GM21717 (cell line): ENCODE data around the gene FOXJ2.
"Not testable (repeated sequence)": the region's sequence is repeated elsewhere in the genome, so short reads cannot be mapped to it uniquely, and the experiment has no call there.

Experiments used
- ATAC-seq: cut with Tn5 transposase; IDR thresholded peaks from one replicate; pipeline ENCODE4 v1.9.1; 2021; ENCODE audit warnings: mild to moderate bottlenecking, moderate library complexity; ENCODE audit not compliant: unreplicated experiment

Gene FOXJ2

GRCh38 chr12:8028267-8028666 lies 4.2 kb upstream of the FOXJ2 start:
- no peak for ATAC-seq

GRCh38 chr12:8030189-8030588 lies 2.3 kb upstream of the FOXJ2 start:
- no peak for ATAC-seq

DNA sequence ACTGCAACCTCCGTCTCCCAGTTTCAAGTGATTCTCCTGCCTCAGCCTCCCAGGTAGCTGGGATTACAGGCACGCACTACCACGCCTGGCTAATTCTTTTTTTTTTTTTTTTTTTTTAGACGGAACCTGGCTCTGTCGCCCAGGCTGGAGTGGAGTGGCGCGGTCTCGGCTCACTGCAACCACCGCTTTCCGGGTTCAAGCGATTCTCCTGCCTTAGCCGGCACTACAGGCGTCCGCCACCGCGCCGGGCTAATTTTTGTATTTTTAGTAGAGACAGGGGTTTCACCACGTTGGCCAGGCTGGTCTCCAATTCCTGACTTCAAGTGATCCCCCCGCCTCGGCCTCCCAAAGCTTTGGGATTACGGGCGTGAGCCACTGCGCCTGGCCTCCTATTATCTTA lies 1.5 kb upstream of the FOXJ2 start:
- not testable (repeated sequence) for ATAC-seq

GRCh38 chr12:8031872-8032241 lies 659 bp upstream of the FOXJ2 start:
- no peak for ATAC-seq

- ATAC-seq = peak; percentile 42
Observed at GRCh38 chr12:8033153-8034044, 883 bp downstream of the FOXJ2 start.

DNA sequence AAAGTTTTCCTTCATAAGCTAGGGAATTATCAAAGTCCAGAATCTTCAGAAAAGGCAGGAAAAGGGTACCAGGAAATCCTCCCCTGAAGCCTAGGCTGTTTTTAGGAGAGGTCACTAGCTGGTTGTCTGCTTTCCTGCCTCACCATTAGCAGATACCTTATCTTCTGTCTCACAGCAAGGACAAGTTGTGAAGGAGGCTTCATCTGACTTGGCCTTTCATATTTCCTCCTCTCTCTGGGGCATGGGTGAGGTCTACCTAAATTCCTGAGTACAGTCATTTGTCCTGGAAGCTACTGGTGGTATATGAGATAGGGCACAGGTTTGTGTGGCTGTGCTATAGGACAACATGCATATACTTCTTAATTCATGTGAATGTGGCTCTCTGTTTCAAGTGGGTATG lies 2.3 kb downstream of the FOXJ2 start:
- no peak for ATAC-seq

- ATAC-seq = no peak
Observed at GRCh38 chr12:8035440-8036010, 3.0 kb downstream of the FOXJ2 start.

DNA sequence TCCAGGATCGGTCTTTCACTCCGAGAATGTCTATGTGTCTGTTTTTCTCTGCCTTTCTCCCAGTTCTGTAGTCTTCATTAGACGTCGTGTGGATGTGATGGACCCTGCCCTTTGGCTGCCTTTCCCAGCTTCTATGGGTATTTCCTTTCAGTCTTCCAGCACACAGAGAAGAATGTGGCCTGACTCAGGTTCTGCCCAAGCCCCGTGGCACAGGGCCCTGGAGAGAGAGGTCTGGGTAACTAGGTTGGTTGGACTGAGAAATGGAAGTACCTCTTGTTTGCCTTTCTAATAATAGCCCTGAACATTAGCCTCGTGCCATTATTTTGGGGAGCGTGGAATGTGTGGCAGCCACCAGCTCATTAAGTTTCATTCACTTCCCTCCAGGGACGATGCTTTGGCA lies 3.8 kb downstream of the FOXJ2 start:
- no peak for ATAC-seq

DNA sequence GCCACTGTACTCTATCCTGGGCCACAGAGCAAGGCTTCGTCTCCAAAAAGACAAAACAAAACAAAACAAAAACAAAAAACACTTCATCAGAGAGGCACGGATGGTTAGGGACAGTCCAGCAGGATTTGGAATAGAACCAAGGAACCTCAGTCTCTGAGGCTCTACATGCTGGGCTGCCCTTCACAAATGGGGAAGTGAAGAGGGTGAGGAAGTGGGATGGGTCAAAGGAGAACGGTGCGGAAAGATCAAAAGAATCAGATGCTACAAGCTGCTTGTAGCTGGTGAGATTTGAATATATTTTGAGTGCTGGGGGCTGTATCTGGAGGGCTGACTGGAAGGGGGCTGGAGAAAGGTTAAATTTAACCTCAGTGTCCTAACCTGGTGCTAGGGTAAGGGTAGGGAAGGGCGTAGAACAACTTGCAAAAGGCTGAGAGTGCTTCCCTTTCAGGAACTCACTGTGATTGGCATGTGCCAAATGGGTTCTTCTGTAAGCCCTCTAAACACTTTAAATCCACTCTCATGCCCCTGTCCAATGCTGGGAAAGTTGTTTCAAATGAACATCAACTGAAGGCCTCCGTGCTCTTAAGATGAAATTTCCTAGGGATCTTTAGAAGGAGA lies 4.6 kb downstream of the FOXJ2 start:
- ATAC-seq = no peak

- ATAC-seq = no peak
Observed at GRCh38 chr12:8037947-8038346, 5.4 kb downstream of the FOXJ2 start.

DNA sequence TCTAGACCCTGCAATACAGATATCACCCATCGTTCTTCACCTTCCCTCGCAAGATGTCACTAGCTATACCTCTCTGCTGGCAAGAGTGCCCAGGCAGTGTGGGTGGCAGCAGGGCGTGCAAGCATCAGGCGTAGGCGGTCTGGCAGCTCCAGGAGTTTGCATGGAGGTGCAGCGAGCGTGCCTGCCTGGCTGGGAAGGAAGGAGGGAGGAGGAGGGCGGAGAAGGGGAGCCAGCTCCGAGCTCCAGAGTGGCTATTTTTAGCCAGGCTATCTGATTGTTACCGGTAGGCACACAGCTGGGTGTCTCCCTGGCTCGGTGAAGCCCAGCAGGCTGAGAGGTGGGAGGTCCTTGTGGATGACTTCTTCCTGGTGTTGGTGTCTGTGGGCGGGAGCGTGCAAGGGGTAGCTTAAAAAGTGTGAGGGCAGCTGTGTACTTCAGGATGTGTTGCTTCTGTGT lies 6.2 kb downstream of the FOXJ2 start:
- ATAC-seq = no peak

DNA sequence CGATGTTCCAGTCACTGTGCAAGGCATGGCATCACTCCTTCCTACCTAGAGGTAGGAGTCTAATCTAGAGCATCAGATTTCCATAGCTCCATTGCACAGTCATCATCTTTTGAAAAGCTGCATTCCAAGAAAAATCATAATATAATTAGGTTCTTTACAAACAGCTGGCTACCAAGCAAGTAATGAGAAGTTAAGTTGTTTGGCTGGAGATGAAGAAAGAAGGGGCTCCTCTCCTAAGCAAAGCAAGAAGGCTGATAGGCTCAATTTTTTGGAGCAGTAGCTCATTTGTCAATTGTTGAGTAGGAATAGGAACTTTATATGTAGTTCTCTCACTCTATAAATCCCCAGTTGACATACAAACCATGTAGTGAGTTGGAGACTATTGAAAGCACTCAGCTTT lies 8.3 kb downstream of the FOXJ2 start:
- ATAC-seq = no peak

- ATAC-seq = peak; percentile 54
Observed at GRCh38 chr12:8045952-8046944, 13.7 kb downstream of the FOXJ2 start.

DNA sequence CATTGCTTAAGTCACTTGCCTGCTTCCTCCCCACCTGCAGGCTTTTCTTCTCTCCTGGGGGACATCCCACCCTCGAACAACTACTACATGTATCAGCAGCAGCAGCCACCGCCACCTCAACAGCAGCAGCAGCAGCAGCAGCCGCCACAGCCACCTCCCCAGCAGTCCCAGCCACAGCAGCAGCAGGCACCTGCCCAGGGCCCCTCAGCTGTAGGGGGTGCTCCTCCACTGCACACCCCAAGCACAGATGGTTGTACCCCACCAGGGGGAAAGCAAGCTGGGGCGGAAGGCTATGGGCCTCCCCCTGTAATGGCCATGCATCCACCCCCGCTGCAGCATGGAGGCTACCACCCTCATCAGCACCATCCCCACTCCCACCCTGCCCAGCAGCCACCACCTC lies 15.3 kb downstream of the FOXJ2 start:
- no peak for ATAC-seq

GRCh38 chr12:8048906-8049305 lies 16.4 kb downstream of the FOXJ2 start:
- no peak for ATAC-seq

- no peak for ATAC-seq
Observed at GRCh38 chr12:8050600-8051250, 18.2 kb downstream of the FOXJ2 start.

DNA sequence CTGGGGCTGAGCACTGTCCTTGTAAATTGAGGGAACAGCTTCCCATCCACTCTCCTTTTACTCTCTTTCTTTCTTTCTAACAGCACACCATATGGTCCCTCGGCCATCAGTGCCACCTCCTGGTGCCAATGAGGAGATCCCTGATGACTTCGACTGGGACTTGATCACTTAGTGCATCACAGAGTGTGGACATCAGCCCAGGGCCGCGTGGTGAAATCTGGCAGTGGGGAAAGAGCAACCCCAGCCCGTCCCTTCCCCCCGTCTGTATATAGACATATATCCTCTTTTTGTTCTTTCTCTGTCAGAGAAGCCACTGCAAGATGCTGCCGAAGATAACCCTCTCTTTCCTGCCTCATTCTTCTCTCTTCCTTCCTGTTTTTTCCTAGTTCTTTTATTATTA lies 20.2 kb downstream of the FOXJ2 start:
- ATAC-seq = no peak

GRCh38 chr12:8054816-8055215 lies 22.3 kb downstream of the FOXJ2 start:
- ATAC-seq = no peak

- no peak for ATAC-seq
Observed at GRCh38 chr12:8057306-8057705, 24.8 kb downstream of the FOXJ2 start.

GRCh38 chr12:8057839-8058238 lies 25.3 kb downstream of the FOXJ2 start:
- no peak for ATAC-seq
